ENCODE results near the gene IFI27L1.

GRCh38 chr14:94120667-94121340, 39.7 kb downstream of the IFI27L1 start:
- TF ChIP-seq CTCF (IDR thresholded peaks at IDR 0.05; ENCODE audit: extremely low read depth in 1 of 2, insufficient read depth in 1 of 2, low read depth in 1 of 2, low read length in 2 of 2) (no peak), POLR2AphosphoS5 (IDR thresholded peaks at IDR 0.05; ENCODE audit: insufficient read depth, low read depth, low read length) (no peak), EZH2 (IDR thresholded peaks at IDR 0.05; ENCODE audit: borderline replicate concordance, low read depth, low read length, severe bottlenecking) (no peak)

Measured in endothelial cell of umbilical vein (primary cell).